ENCODE data around the gene CRX. TPM values are rescaled to one million over a fixed set of nuclear protein-coding genes. Genes with fewer than 3 reads are reported as not detected.

Gene CRX
- total and polyA plus RNA-seq, 2 of the 4 experiments (the other 2 are of a cell fraction): not detected

GRCh38 chr19:47881757-47882156 lies 60.0 kb downstream of the CRX start:
- TF ChIP-seq MAZ (IDR thresholded peaks at IDR 0.05; ENCODE audit: borderline replicate concordance, low read depth, low read length) (no peak), POLR2A (IDR thresholded peaks at IDR 0.05; ENCODE audit: low read depth, low read length) (no peak), CTCF (conservative IDR thresholded peaks at IDR 0.05; ENCODE audit: low read depth, low read length) (no peak), RFX5 (IDR thresholded peaks at IDR 0.05; ENCODE audit: low read depth, low read length) (no peak), RCOR1 (IDR thresholded peaks at IDR 0.05; ENCODE audit: insufficient replicate concordance, low read length) (no peak)
- Histone ChIP-seq H3K18ac (ENCODE audit: low read depth, low read length) (no peak overlapping the region), H4K8ac (ENCODE audit: low read depth in 2 of 2, low read length in 2 of 2) (no peak overlapping the region), H3K56ac (ENCODE audit: extremely low read depth, insufficient read depth, low read length) (no peak overlapping the region), H3K27me3 (ENCODE audit: control insufficient read depth, insufficient read depth, low read length) (0 out of 2 replicates have a peak, but pooled peaks cover 3% of the 10 kb centered on the region), H2BK20ac (ENCODE audit: low read depth, low read length) (no peak overlapping the region), H3K9me1 (ENCODE audit: insufficient read depth, low read length) (no peaks in the 10 kb centered on the region), H3K4me2 (ENCODE audit: low read depth, low read length) (no peak overlapping the region), H2AK9ac (replicated peaks; ENCODE audit: low read depth, low read length, poor library complexity) (no peak overlapping the region), H4K5ac (ENCODE audit: low read depth, low read length) (no peak overlapping the region), H3K9ac (ENCODE audit: low read depth, low read length) (no peak overlapping the region), H3K14ac (replicated peaks; ENCODE audit: low read depth, low read length) (no peak overlapping the region), H4K20me1 (ENCODE audit: insufficient read depth, low read length) (no peaks in the 10 kb centered on the region), H2BK15ac (ENCODE audit: low read depth, low read length) (no peak overlapping the region), H3K79me1 (ENCODE audit: low read depth in 1 of 2, low read length in 2 of 2) (no peaks in the 10 kb centered on the region), H4K91ac (ENCODE audit: insufficient read depth, low read depth, low read length) (no peak overlapping the region), H3K4me1 (ENCODE audit: control insufficient read depth, insufficient read depth, low read length) (no peaks in the 10 kb centered on the region), H2BK5ac (ENCODE audit: low read depth, low read length, poor library complexity, severe bottlenecking) (no peak overlapping the region), H3K9me3 (ENCODE audit: control insufficient read depth, insufficient read depth, low read length) (no peaks in the 10 kb centered on the region; the same call in 1 of the 2 replicates), H3K36me3 (ENCODE audit: control insufficient read depth, insufficient read depth, low read length) (no peaks in the 10 kb centered on the region), H3K4me3 (ENCODE audit: insufficient read depth, low read depth, low read length) (no peak overlapping the region), H2AK5ac (ENCODE audit: low read depth, low read length) (no peak overlapping the region), H2AFZ (replicated peaks; ENCODE audit: low read length, poor library complexity) (no peak overlapping the region), H3K4ac (ENCODE audit: low read depth, low read length) (no peak overlapping the region), H3K27ac (ENCODE audit: insufficient read depth, low read length) (no peak overlapping the region), H2BK120ac (ENCODE audit: low read depth, low read length) (no peak overlapping the region), H3K23ac (ENCODE audit: low read depth, low read length) (no peak overlapping the region)
- intact Hi-C loops (cut with micrococcal nuclease): no loop called here
- no TSS peak for BruUV-seq (replicated peaks)
- 86% methylated on average over 1 of the region's 5 CpGs; no CpG with 5 or more reads in 1 of the 2 experiments for WGBS, 2 experiments (ENCODE audit: extremely low coverage in 2 of 2, insufficient read length in 1 of 2)
- CTCF ChIA-PET: interaction anchor here (0.8 kb wide), 1 partner anchor 19 kb away, joined by 4 read pairs; no protein-coding TSS in a partner anchor
- in situ Hi-C loops (cut with MboI; ENCODE audit: low sequenced_read_pairs): no loop called here
- no peak for DNase-seq
- dilution Hi-C loops (cut with HindIII; ENCODE audit: low sequenced_read_pairs, unreplicated experiment): no loop called here
- no peak for ATAC-seq (ENCODE audit: low read depth)
- POLR2A ChIA-PET (ENCODE audit: unreplicated experiment): no interaction called here
